HUES48 (cell line): ENCODE measurements around the gene PHF21A.

Experiments
- H3K27ac ChIP-seq: one replicate; pipeline ENCODE4 v1.7.0; 2013; ENCODE audit warnings: low read depth, low read length, inconsistent platforms
- H3K27me3 ChIP-seq: 2 replicates; pipeline ENCODE4 v1.6.1; 2013; ENCODE audit warnings: mild to moderate bottlenecking, low read length; ENCODE audit not compliant: control insufficient read depth, insufficient read depth
- H3K36me3 ChIP-seq: 2 replicates; pipeline ENCODE4 v1.6.1; 2013; ENCODE audit warnings: low read length; ENCODE audit not compliant: control insufficient read depth, insufficient read depth
- H3K4me1 ChIP-seq: 2 replicates; pipeline ENCODE4 v1.6.1; 2013; ENCODE audit warnings: mild to moderate bottlenecking, low read length; ENCODE audit not compliant: control insufficient read depth, insufficient read depth
- H3K4me3 ChIP-seq: 2 replicates; pipeline ENCODE4 v1.5.1; 2013; ENCODE audit warnings: mild to moderate bottlenecking, low read depth, low read length
- H3K9ac ChIP-seq: 2 replicates; pipeline ENCODE4 v1.6.1; 2013; ENCODE audit warnings: mild to moderate bottlenecking, low read depth, low read length, moderate library complexity
- H3K9me3 ChIP-seq: 2 replicates; pipeline ENCODE4 v1.6.1; 2013; ENCODE audit warnings: low read length; ENCODE audit not compliant: control insufficient read depth, insufficient read depth

The PHF21A gene

DNA sequence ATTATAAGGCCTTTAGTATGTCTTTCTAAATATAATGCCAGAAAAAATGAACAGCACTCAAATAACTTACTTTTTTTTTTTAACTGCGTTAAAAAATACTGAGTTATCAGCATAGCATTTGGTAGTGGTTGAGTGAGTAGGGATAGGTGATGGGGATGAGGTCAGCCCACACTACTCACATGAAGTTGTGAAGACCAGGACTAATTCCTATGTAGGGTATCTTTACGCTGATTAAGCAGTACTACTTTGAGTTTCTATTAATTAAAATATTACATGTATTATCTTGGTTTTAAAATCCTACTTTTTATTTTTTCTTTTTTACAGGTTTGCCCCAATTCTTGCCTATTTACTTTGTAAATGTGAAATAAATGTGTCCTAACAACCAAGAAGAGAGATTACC lies 13.5 kb downstream of the PHF21A start:
- no peak overlapping the region for H3K9ac ChIP-seq

DNA sequence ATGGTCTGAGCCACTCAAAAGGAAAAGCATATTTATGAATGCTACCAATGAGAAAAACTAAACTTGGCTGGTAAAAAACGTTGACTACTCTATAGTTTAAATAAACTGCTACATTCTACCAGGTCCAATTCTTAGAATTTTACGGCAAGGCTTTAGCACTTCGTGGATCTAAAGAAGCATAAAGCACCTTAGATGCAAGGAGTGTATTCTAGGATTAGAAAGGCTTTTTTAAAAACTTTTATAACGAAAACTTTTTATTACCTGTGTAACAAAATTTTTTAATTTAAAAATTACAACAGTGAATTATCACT lies 13.9 kb downstream of the PHF21A start:
- Histone ChIP-seq H3K36me3 (no peaks in the 10 kb centered on the region), H3K9ac (no peak overlapping the region), H3K9me3 (no peaks in the 10 kb centered on the region), H3K4me3 (no peak overlapping the region), H3K27ac (no peak overlapping the region), H3K4me1 (peaks cover 27% of the 10 kb centered on the region), H3K27me3 (no peaks in the 10 kb centered on the region)

More for the DNA sequence above, 13.5 kb downstream of the PHF21A start:
- Histone ChIP-seq H3K4me3 (no peak overlapping the region), H3K9me3 (no peaks in the 10 kb centered on the region), H3K27ac (no peak overlapping the region), H3K36me3 (no peaks in the 10 kb centered on the region), H3K4me1 (peaks cover 24% of the 10 kb centered on the region), H3K27me3 (no peaks in the 10 kb centered on the region)

DNA sequence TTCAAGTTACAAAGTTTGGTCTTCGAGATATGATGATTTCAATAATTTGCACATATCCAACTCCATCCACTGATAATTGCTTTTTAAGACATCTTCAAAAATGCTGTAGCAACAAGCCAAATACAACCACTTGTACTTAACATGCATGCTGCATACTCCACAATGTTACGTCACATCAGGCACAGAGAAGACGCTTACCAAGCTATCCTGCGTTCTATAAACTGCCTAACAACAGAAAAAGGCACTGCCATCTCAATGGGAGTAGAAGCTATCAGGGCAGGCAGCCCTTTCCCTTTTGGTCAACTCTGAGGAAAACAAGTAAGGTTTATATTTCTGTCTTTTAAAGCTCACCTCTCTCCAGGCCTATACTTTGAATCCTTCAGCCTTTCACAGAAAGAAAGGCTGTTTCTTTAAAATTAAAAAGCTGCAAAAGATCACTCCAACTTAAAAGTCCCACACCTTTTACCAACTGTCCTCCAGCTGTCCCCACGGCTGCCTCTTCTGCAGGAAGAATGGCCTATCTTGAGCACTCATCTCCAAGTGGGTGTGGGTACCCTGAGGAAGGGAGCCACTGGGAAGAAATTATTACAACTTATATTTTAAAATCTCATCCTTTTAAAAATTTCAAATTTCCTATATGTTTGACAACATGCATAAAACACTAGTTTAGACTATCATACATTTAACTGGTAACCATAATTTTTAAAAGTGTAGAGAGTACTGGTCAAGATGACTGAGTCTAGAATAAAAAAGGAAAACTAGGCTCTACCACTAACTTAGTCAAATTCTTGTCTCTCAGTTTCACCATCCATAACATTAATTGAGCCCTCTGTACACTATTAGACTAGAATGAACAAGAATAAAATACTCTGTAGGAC lies 14.5 kb downstream of the PHF21A start:
- H3K9ac ChIP-seq, result no peak overlapping the region
- H3K36me3 ChIP-seq, result no peaks in the 10 kb centered on the region
- H3K9me3 ChIP-seq, result no peaks in the 10 kb centered on the region
- H3K4me3 ChIP-seq, result no peak overlapping the region
- peak overlapping the region; percentile 56 for H3K27ac ChIP-seq
- peaks cover 27% of the 10 kb centered on the region for H3K4me1 ChIP-seq
- no peaks in the 10 kb centered on the region for H3K27me3 ChIP-seq

DNA sequence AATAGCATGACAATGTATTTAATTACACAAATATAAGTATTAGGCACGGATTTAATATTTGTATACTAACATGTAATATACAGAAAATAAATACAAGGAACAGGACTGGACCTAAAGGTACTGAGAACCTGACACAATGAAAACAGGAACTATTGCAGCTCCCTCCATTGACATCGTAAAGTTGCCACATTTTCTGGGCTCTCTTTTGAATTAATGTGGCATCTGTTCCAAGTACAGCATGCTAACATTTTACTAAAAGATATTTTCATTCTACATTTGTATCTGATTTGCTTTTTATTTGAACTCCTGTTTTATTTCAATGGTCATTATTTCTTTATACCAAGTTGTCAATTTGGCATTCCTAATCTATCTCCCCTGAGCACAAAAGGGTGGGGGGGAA lies 15.3 kb downstream of the PHF21A start:
- Histone ChIP-seq H3K27me3 (no peaks in the 10 kb centered on the region), H3K27ac (no peak overlapping the region), H3K4me1 (peaks cover 30% of the 10 kb centered on the region), H3K9ac (no peak overlapping the region), H3K4me3 (no peak overlapping the region), H3K9me3 (no peaks in the 10 kb centered on the region), H3K36me3 (no peaks in the 10 kb centered on the region)

DNA sequence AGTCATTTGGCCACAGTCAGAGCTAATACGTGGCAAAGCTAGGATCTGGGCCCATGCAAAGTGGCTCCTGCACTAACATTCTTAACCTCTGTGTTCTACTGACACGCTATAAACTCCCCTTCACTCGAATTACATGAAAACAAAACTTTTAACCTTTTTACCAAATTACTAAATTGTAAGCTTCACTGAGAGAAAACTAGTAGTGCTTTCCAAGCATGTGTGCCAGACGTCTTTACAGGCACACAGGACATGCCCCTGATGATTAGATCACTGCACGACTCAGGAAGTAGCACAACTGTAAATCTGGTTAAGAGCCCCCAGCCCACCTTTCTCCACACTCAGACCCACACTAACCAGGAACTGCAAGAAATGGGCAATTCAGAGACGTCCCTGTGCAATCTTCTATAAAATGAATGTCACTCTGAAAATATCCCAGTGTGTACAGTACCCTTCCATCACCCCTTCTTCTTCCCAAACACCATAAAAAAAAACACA lies 16.1 kb downstream of the PHF21A start:
- Histone ChIP-seq H3K27ac (no peak overlapping the region), H3K36me3 (no peaks in the 10 kb centered on the region), H3K9me3 (no peaks in the 10 kb centered on the region), H3K4me3 (no peak overlapping the region), H3K9ac (no peak overlapping the region), H3K27me3 (no peaks in the 10 kb centered on the region), H3K4me1 (peaks cover 37% of the 10 kb centered on the region)

DNA sequence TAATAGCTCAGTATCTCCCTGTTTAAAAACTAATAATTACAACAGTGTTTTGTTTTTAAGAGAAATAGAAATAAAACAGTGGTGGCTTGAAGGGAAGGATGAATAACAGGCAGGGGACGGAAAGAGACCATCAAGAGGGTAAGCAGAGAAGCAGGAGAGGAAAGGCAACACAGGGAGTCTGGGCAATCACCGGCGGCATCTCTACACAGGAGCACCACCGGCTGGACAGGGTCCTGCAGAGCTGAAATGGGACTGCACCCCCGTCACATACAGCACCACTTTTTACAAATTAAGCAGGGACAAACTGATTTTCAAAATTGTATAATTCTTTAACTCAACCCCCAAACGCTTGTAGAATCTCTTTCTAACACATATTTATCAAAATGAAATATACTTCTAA lies 18.4 kb downstream of the PHF21A start:
- Histone ChIP-seq H3K9ac (no peak overlapping the region), H3K27me3 (no peaks in the 10 kb centered on the region), H3K27ac (no peak overlapping the region), H3K4me3 (no peak overlapping the region), H3K36me3 (no peaks in the 10 kb centered on the region), H3K9me3 (no peaks in the 10 kb centered on the region), H3K4me1 (peaks cover 48% of the 10 kb centered on the region)

DNA sequence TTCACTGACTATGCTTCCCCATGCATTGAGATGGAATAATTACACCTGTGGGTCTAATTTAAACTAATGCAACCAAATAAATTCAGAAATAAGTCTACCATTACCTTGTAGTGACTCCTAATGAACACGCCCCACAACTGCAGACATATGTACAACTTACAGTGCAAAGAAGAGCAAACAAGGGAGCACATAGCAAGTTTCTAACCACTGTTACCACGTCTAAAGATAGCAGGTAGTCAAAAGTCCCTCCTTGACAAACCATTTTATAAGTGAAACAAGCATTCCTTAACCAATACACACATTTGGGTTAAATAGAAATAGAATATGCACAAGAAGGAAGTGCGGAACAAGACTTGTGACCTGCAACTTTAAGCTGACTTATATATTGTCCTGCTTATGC lies 20.6 kb downstream of the PHF21A start:
- peaks cover 37% of the 10 kb centered on the region for H3K4me1 ChIP-seq
- no peak overlapping the region for H3K4me3 ChIP-seq
- H3K9me3 ChIP-seq, result no peaks in the 10 kb centered on the region
- no peaks in the 10 kb centered on the region for H3K27me3 ChIP-seq
- H3K27ac ChIP-seq, result no peak overlapping the region
- no peak overlapping the region for H3K9ac ChIP-seq
- H3K36me3 ChIP-seq, result no peaks in the 10 kb centered on the region

DNA sequence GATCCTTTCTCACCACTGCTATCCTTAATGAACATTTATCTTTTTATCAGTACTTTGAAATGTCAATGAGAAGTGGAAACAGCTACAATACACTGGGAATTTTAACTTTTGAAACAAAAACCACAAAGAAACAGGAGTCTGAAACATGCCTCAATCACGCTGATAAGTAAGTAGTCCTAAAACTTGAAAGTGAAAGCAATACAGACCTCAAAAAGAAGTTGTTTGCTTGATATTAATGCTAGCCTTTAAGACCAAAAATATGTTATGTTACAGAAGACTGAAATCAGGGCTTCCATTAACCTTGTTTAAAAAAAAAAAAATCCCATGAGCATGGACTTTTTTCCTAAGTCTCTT lies 21.3 kb downstream of the PHF21A start:
- peak overlapping the region; percentile 17 for H3K27ac ChIP-seq
- H3K4me3 ChIP-seq, result no peak overlapping the region
- peaks cover 30% of the 10 kb centered on the region for H3K4me1 ChIP-seq
- H3K9me3 ChIP-seq, result no peaks in the 10 kb centered on the region
- H3K9ac ChIP-seq, result no peak overlapping the region
- no peaks in the 10 kb centered on the region for H3K36me3 ChIP-seq
- no peaks in the 10 kb centered on the region for H3K27me3 ChIP-seq

DNA sequence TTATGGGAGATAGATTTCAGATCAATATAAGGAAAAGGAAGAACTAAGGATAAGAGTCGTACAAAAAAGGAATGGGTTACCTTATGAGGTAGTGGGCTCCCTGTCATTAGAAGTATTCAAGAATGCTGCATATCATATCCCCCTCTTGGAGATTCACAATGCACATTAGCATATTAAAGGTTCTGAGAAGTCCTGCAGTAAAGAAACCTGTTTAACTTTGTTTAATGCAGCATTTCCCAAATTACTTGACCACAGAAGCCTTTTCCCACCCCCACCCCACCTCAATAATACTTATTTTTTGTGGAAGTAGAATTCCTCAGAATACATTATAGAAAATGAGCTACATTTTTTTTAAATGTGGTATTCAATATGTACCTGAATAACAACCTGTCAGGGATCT lies 30.9 kb downstream of the PHF21A start:
- Histone ChIP-seq H3K9me3 (no peaks in the 10 kb centered on the region), H3K4me1 (peaks cover 8% of the 10 kb centered on the region; the same call in 1 of the 2 replicates), H3K27ac (no peak overlapping the region), H3K27me3 (no peaks in the 10 kb centered on the region), H3K9ac (no peak overlapping the region), H3K4me3 (no peak overlapping the region), H3K36me3 (peaks cover 8% of the 10 kb centered on the region)

DNA sequence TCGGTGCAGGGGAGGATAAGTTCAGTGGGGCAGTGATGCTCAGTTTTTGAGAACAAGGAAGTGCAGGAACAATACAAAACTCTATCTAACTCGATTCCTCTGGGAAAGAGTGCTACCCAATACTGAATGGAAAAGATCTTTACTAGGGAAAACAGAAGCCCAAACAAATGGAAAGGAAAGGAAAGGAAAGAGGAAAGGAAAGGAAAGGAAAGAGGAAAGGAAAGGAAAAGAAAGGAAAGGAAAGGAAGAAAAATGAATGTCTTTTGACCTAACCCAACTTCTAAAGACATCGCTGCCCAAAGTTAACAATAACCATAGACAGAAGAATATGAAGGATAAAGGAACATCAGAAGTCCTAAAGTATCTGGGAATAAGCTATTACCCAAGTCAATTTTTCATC lies 41.6 kb downstream of the PHF21A start:
- Histone ChIP-seq H3K27ac (no peak overlapping the region), H3K9ac (no peak overlapping the region), H3K4me1 (peaks cover 15% of the 10 kb centered on the region)

DNA sequence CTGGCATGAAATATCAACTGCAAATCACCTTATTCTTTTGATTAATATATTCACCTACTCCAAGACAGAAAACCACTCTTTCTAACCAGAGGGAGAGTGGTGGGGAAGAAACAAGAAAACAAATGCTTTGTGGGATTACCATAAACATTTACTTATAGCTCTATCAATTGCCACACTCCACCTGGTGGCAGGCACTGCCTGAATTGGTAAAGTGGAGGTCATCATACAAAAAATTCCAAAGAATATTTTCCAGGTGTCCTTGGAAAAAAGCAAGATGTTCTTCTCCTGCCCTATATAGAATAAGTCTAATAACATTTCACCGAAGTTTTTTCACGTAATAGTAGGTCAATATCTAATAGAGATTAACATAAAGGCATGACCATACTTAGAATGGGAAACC lies 45.3 kb downstream of the PHF21A start:
- H3K9me3 ChIP-seq, result no peaks in the 10 kb centered on the region
- H3K27me3 ChIP-seq, result no peaks in the 10 kb centered on the region
- no peak overlapping the region for H3K27ac ChIP-seq
- H3K4me3 ChIP-seq, result no peak overlapping the region
- peaks cover 10% of the 10 kb centered on the region for H3K36me3 ChIP-seq
- H3K4me1 ChIP-seq, result peaks cover 8% of the 10 kb centered on the region
- no peak overlapping the region for H3K9ac ChIP-seq

More for the DNA sequence above, 41.6 kb downstream of the PHF21A start:
- H3K9me3 ChIP-seq, result no peaks in the 10 kb centered on the region
- H3K27me3 ChIP-seq, result no peaks in the 10 kb centered on the region
- H3K36me3 ChIP-seq, result peaks cover 27% of the 10 kb centered on the region; the same call in 1 of the 2 replicates
- no peak overlapping the region for H3K4me3 ChIP-seq
